HepG2 (cell line): ENCODE measurements around the gene TSEN54. TPM values are rescaled to one million over a fixed set of nuclear protein-coding genes. Genes with fewer than 3 reads are reported as not detected.

Source experiments
- FOSL1 ChIP-seq: sonication (generic); formaldehyde crosslinking; IDR thresholded peaks from 2 replicates; pipeline ENCODE4 v1.9.0; 2021; ENCODE audit warnings: missing genetic modification reagents, borderline replicate concordance
- GABPB1 ChIP-seq: IDR thresholded peaks from 2 replicates; pipeline ENCODE4 v1.6.1; 2016; ENCODE audit warnings: mild to moderate bottlenecking, missing genetic modification reagents, moderate library complexity, missing compliant biosample characterization
- HDAC6 ChIP-seq: fragments of 200-600 bp; sonication (generic); IDR thresholded peaks from 2 replicates; pipeline ENCODE4 v1.7.0; 2017; ENCODE audit warnings: mild to moderate bottlenecking, antibody characterized with exemption, low read length, low read depth
- JUNB ChIP-seq: sonication (generic); formaldehyde crosslinking; IDR thresholded peaks from 2 replicates; pipeline ENCODE4 v1.8.0; 2022; ENCODE audit warnings: missing genetic modification reagents, mild to moderate bottlenecking, borderline replicate concordance
- NCOA5 ChIP-seq: sonication (generic); formaldehyde crosslinking; IDR thresholded peaks from 2 replicates; pipeline ENCODE4 v1.4.0; 2020; ENCODE audit warnings: missing genetic modification reagents
- RFX3 ChIP-seq: IDR thresholded peaks from 2 replicates; pipeline ENCODE4 v1.6.1; 2016; ENCODE audit warnings: missing biosample characterization, missing genetic modification reagents
- SMAD1 ChIP-seq: sonication (generic); formaldehyde crosslinking; IDR thresholded peaks from 2 replicates; pipeline ENCODE4 v1.4.0; 2020; ENCODE audit warnings: missing genetic modification reagents, low read depth, mild to moderate bottlenecking, borderline replicate concordance
- ZBED4 ChIP-seq: sonication (generic); formaldehyde crosslinking; IDR thresholded peaks from 2 replicates; pipeline ENCODE4 v1.4.0; 2020; ENCODE audit warnings: missing genetic modification reagents, borderline replicate concordance
- ZBTB14 ChIP-seq: sonication (generic); formaldehyde crosslinking; IDR thresholded peaks from 2 replicates; pipeline ENCODE4 v1.4.0; 2020; ENCODE audit warnings: missing genetic modification reagents
- ZEB1 ChIP-seq: IDR thresholded peaks from 2 replicates; pipeline ENCODE4 v1.6.1; 2012; ENCODE audit warnings: mild to moderate bottlenecking, low read depth, inconsistent platforms; ENCODE audit not compliant: insufficient replicate concordance
- ZFP62 ChIP-seq: sonication (generic); formaldehyde crosslinking; IDR thresholded peaks from 2 replicates; pipeline ENCODE4 v1.4.0; 2020; ENCODE audit warnings: missing genetic modification reagents
- ZNF260 ChIP-seq: sonication (generic); formaldehyde crosslinking; IDR thresholded peaks from 2 replicates; pipeline ENCODE4 v1.4.0; 2020; ENCODE audit warnings: missing genetic modification reagents, low read depth, mild to moderate bottlenecking, borderline replicate concordance
- ZNF530 ChIP-seq: sonication (generic); formaldehyde crosslinking; IDR thresholded peaks from 2 replicates; pipeline ENCODE4 v1.5.0; 2020; ENCODE audit warnings: low read depth, mild to moderate bottlenecking, missing genetic modification reagents
- ZNF670 ChIP-seq: sonication (generic); formaldehyde crosslinking; IDR thresholded peaks from 2 replicates; pipeline ENCODE4 v1.8.0; 2022; ENCODE audit warnings: mild to moderate bottlenecking, missing genetic modification reagents, borderline replicate concordance
- ZSCAN21 ChIP-seq: sonication (generic); formaldehyde crosslinking; IDR thresholded peaks from 2 replicates; pipeline ENCODE4 v1.8.0; 2022; ENCODE audit warnings: mild to moderate bottlenecking, missing genetic modification reagents, moderate library complexity, borderline replicate concordance
- polyA plus RNA-seq, 8 experiments: library from polyadenylated mRNA; depleted of rRNA in 3 of 8; stranded (reverse) in 7 of 8; unstranded in 1 of 8; fragments of >200 nt; fragmentation: Illumina TruSeq in 4 of 8; extraction: Trizol in 4 of 8; gene quantifications; 2 replicates each; pipeline versions ENCODE4 v1.2.1 to v1.2.3, GENCODE V29; 2011 to 2016; ENCODE audit warnings: low read depth in 4 of 8, missing spikeins in 1 of 8, mixed read lengths in 1 of 8; ENCODE audit not compliant: insufficient read depth in 1 of 8
- total RNA-seq, 5 experiments: library from RNA; depleted of rRNA; stranded (reverse); fragments of >200 nt; fragmentation: Illumina TruSeq; extraction: Trizol; gene quantifications; 2 replicates each; pipeline ENCODE4 v1.2.3, GENCODE V29; 2016; ENCODE audit warnings: low read depth in 1 of 5
- TF ChIP-seq, protein P1 (sequence below): sonication (generic); formaldehyde crosslinking; IDR thresholded peaks from 2 replicates; pipeline ENCODE4 v1.4.0; 2020; ENCODE audit warnings: low read depth, missing genetic modification reagents
- TF ChIP-seq, protein P2 (sequence below): sonication (generic); formaldehyde crosslinking; IDR thresholded peaks from 2 replicates; pipeline ENCODE4 v1.4.0; 2020; ENCODE audit warnings: missing genetic modification reagents

Gene TSEN54
- total and polyA plus RNA-seq, 2 of the 13 experiments (the other 11 are each of a cell fraction or from before 2014, with no cell fraction given), result 62.9 to 63.3 TPM

DNA sequence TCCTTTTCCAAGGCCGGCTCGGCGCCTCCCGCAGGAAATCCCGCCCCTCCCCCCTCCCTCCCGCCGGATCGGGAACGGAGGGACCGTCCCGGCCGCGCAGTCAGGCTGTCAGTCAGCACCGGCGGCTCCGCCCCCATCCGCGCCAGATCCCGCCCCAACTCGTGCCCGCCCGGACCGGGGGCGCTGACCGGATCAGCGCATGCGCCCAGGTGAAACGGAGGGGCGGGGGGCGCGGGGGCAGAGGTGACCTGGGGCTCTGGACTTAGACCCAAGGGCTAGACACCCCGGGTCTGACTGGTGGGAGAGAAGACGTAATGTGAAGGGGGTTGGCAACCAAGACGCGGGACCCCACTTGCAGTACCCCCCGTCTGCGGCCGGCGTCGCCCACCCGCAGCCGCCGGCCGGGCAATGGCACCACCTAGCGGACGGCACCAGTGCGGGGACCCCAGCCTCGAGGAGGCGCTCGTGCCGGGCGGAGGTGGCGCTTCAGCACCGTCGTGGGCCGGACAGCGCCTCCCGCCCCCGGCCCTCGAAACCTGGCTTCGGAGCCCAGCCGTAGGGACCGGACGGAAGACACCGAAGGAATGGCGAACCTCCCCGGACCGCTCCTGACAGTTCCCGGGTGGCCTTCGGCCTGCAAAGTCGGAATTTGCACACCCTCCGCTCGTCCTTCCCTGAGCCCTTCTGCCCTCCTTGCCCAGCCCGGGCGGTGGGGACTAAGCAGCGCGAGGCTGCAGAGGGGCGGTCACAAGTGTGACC is 653 bp upstream of the TSEN54 start, which contains the start of gene CASKIN2 (continued):
- TF ChIP-seq ZBTB14 (CRISPR knock-in tag) (no peak), SMAD1 (CRISPR knock-in tag) (peak; percentile 91; the same call in 1 of the 2 replicates), NCOA5 (CRISPR knock-in tag) (no peak; the same call in 1 of the 2 replicates), ZNF670 (peak; percentile 84; the same call in 1 of the 2 replicates), ZNF530 (CRISPR knock-in tag) (0 out of 2 replicates have a peak, but pooled peaks have one; percentile 81), ZEB1 (peak; percentile 75), GABPB1 (CRISPR knock-in tag) (peak; percentile 88), RFX3 (no peak), ZFP62 (CRISPR knock-in tag) (0 out of 2 replicates have a peak, but pooled peaks have one; percentile 64), ZSCAN21 (CRISPR knock-in tag) (peak; percentile 78; the same call in 1 of the 2 replicates), FOSL1 (peak; percentile 4; the same call in 1 of the 2 replicates), ZBED4 (peak; percentile 92), JUNB (CRISPR knock-in tag) (no peak), HDAC6 (no peak), ZNF260 (0 out of 2 replicates have a peak, but pooled peaks have one; percentile 84)
- TF ChIP-seq, protein P1, sequence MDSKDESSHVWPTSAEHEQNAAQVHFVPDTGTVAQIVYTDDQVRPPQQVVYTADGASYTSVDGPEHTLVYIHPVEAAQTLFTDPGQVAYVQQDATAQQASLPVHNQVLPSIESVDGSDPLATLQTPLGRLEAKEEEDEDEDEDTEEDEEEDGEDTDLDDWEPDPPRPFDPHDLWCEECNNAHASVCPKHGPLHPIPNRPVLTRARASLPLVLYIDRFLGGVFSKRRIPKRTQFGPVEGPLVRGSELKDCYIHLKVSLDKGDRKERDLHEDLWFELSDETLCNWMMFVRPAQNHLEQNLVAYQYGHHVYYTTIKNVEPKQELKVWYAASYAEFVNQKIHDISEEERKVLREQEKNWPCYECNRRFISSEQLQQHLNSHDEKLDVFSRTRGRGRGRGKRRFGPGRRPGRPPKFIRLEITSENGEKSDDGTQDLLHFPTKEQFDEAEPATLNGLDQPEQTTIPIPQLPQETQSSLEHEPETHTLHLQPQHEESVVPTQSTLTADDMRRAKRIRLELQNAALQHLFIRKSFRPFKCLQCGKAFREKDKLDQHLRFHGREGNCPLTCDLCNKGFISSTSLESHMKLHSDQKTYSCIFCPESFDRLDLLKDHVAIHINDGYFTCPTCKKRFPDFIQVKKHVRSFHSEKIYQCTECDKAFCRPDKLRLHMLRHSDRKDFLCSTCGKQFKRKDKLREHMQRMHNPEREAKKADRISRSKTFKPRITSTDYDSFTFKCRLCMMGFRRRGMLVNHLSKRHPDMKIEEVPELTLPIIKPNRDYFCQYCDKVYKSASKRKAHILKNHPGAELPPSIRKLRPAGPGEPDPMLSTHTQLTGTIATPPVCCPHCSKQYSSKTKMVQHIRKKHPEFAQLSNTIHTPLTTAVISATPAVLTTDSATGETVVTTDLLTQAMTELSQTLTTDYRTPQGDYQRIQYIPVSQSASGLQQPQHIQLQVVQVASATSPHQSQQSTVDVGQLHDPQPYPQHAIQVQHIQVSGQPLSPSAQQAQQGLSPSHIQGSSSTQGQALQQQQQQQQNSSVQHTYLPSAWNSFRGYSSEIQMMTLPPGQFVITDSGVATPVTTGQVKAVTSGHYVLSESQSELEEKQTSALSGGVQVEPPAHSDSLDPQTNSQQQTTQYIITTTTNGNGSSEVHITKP, result no peak
- TF ChIP-seq, protein P2, sequence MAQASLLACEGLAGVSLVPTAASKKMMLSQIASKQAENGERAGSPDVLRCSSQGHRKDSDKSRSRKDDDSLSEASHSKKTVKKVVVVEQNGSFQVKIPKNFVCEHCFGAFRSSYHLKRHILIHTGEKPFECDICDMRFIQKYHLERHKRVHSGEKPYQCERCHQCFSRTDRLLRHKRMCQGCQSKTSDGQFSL (CRISPR knock-in tag), result no peak
